ENCODE measurements around the gene DDC. TPM values are rescaled to one million over a fixed set of nuclear protein-coding genes. Genes with fewer than 3 reads are reported as not detected.

Gene DDC
- total RNA-seq, 5 donors from 2014 or later (not counting 1 experiment from before 2014, with no cell fraction given), result not detected

DNA sequence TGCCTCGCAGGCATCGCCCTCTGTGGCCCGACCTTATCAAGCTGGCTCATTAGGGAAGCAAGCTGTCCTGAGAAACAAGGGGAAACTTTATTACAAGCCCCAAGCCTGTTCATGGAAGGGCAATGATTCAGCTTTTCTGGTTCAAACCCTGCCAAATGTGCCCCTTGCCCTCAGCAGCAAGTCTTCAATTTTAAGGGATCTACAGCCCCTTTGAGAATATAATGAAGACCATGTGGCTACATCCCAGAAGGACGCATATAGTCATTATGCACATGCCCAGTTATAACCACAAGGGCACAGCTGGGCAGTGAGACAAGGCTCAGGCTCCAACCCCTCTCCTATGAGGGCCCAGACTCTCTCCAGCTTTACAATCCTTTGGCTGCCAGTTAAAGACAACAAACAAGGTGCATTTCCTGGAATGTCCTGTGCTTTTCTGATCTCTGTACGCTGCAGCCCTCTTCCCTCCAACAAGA is 56.7 kb downstream of the DDC start:
- Histone ChIP-seq H3K27me3 (replicated peaks in 1 of 2; ENCODE audit: control insufficient read depth in 2 of 2, extremely low read depth in 1 of 2, insufficient read depth in 2 of 2, low read length in 1 of 2) (peaks cover 0 to 15% of the 10 kb centered on the region in 2 experiments), H3K36me3 (ENCODE audit: control insufficient read depth in 2 of 2, extremely low read depth in 1 of 2, insufficient read depth in 1 of 2, low read length in 1 of 2) (no peaks in the 10 kb centered on the region), H3K27ac (ENCODE audit: low read length) (no peak overlapping the region), H3K9me3 (no peaks in the 10 kb centered on the region), H3K4me3 (ENCODE audit: control insufficient read depth in 1 of 2, extremely low read depth in 1 of 2, low read length in 1 of 2) (no peak overlapping the region), H3K4me1 (ENCODE audit: control insufficient read depth in 1 of 2, extremely low read depth in 1 of 2, insufficient read depth in 2 of 2, low read length in 2 of 2) (no peaks in the 10 kb centered on the region)
- DNase-seq (no peak), ATAC-seq (replicated peaks in 1 of 4) (no peak)
- Mint-ChIP-seq H3K27ac (no peak overlapping the region), H3K4me3 (no peak overlapping the region), H3K9me3 (no peaks in the 10 kb centered on the region), H3K36me3 (no peaks in the 10 kb centered on the region), H3K27me3 (peaks cover 12 to 23% of the 10 kb centered on the region in 2 donors), H3K4me1 (peaks cover 0 to 4% (median 0%) of the 10 kb centered on the region in 3 donors)
- CTCF ChIA-PET, result no interaction called here
- WGBS (ENCODE audit: insufficient coverage), result 77% methylated on average over 2 of the region's 5 CpGs
- POLR2A ChIA-PET, result no interaction called here

DNA sequence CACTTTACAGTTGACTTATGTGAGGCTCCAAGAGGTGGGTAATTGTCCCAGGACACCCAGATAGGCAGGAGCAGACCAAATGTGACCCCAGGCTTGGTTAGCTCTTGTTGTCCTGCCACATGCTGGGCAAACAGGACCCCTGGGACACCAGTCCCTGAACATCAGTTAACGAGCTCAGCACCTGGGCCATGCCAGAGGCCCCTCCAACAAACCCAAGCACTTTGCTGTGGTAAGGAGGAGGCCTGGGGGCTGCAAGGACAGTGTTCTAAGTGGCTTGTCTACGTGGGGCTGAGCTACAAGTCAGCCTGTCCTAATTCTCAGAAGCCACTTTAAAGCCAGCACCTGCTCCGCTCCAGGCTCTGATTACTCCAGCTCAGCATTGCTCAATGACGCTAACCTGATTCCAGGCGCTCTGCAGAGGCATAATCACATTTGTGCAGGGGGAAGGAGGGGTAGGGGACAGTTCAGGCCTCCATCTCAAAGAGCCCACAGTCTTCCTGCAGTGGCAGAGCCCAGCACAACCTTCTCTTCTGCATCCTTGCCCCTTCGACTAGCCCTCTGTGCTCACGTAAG is 57.2 kb downstream of the DDC start:
- no peak overlapping the region for H3K27ac Mint-ChIP-seq
- H3K9me3 Mint-ChIP-seq, result no peaks in the 10 kb centered on the region
- ChIA-PET POLR2A (no interaction called here), CTCF (interaction anchor here in 1 of 2 donors (0.6 kb wide), 1 partner anchor 55 kb away, joined by 3 read pairs; no protein-coding TSS in a partner anchor)
- H3K4me1 Mint-ChIP-seq, result peaks cover 0 to 4% (median 0%) of the 10 kb centered on the region in 3 donors
- no peak overlapping the region for H3K4me3 ChIP-seq (ENCODE audit: control insufficient read depth in 1 of 2, extremely low read depth in 1 of 2, low read length in 1 of 2)
- no peak overlapping the region for H3K4me3 Mint-ChIP-seq
- WGBS (ENCODE audit: insufficient coverage), result 93% methylated on average over 2 of the region's 7 CpGs
- no peak for DNase-seq
- ATAC-seq (replicated peaks in 1 of 4), result no peak
- H3K27me3 Mint-ChIP-seq, result peaks cover 9 to 19% of the 10 kb centered on the region in 2 donors
- H3K36me3 ChIP-seq (ENCODE audit: control insufficient read depth in 2 of 2, extremely low read depth in 1 of 2, insufficient read depth in 1 of 2, low read length in 1 of 2), result no peaks in the 10 kb centered on the region
- H3K4me1 ChIP-seq (ENCODE audit: control insufficient read depth in 1 of 2, extremely low read depth in 1 of 2, insufficient read depth in 2 of 2, low read length in 2 of 2), result no peaks in the 10 kb centered on the region
- no peaks in the 10 kb centered on the region for H3K36me3 Mint-ChIP-seq
- no peak overlapping the region for H3K27ac ChIP-seq (ENCODE audit: low read length)
- no peaks in the 10 kb centered on the region for H3K9me3 ChIP-seq
- H3K27me3 ChIP-seq (replicated peaks in 1 of 2; ENCODE audit: control insufficient read depth in 2 of 2, extremely low read depth in 1 of 2, insufficient read depth in 2 of 2, low read length in 1 of 2), result peaks cover 0 to 11% of the 10 kb centered on the region in 2 experiments

DNA sequence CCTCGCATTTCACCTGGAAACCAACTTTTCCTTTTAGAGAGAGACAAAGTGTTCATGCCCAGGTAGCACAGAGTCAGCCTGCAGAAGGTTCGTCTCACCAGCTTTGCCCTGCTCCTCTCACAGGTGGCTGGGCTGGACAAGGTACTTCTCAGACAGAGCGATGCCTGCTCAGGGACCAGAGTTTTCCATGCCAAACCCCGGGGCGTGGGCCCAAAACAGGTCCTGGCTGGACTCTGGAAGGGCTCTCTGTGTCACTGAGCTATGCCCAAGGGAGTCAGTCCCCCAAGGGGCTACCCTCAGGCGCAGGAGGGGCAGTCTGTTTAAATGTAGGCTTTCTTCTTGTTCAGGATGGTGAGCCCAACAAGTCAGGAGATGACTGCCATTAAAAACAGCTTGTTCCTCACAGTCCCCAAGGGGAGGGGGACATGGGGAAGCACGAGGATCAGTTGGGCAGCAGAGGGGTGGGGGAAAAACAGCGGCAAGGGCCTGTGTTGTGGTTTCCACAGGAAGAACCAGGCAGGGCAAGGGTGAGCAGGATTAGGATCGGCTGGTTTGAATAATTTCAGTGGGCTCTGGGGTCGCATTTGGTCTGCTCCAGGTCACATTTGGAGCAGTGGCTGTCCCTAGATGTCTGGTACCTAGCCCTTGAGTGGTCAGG is 59.5 kb downstream of the DDC start:
- Histone ChIP-seq H3K4me1 (ENCODE audit: control insufficient read depth in 1 of 2, extremely low read depth in 1 of 2, insufficient read depth in 2 of 2, low read length in 2 of 2) (no peaks in the 10 kb centered on the region), H3K36me3 (ENCODE audit: control insufficient read depth in 2 of 2, extremely low read depth in 1 of 2, insufficient read depth in 1 of 2, low read length in 1 of 2) (no peaks in the 10 kb centered on the region), H3K4me3 (ENCODE audit: control insufficient read depth in 1 of 2, extremely low read depth in 1 of 2, low read length in 1 of 2) (no peak overlapping the region), H3K27ac (ENCODE audit: low read length) (no peak overlapping the region), H3K9me3 (no peaks in the 10 kb centered on the region), H3K27me3 (replicated peaks in 1 of 2; ENCODE audit: control insufficient read depth in 2 of 2, extremely low read depth in 1 of 2, insufficient read depth in 2 of 2, low read length in 1 of 2) (peaks cover 0 to 18% of the 10 kb centered on the region in 2 experiments)
- 45% methylated on average over 9 of the region's 10 CpGs for WGBS (ENCODE audit: insufficient coverage)
- CTCF ChIA-PET, result no interaction called here
- POLR2A ChIA-PET, result no interaction called here
- Mint-ChIP-seq H3K4me3 (no peak overlapping the region), H3K36me3 (no peaks in the 10 kb centered on the region), H3K27ac (no peak overlapping the region), H3K27me3 (peaks cover 4 to 13% of the 10 kb centered on the region in 2 donors), H3K4me1 (peaks cover 0 to 4% (median 0%) of the 10 kb centered on the region in 3 donors), H3K9me3 (no peaks in the 10 kb centered on the region)
- DNase-seq (no peak), ATAC-seq (replicated peaks in 1 of 4) (no peak)

DNA sequence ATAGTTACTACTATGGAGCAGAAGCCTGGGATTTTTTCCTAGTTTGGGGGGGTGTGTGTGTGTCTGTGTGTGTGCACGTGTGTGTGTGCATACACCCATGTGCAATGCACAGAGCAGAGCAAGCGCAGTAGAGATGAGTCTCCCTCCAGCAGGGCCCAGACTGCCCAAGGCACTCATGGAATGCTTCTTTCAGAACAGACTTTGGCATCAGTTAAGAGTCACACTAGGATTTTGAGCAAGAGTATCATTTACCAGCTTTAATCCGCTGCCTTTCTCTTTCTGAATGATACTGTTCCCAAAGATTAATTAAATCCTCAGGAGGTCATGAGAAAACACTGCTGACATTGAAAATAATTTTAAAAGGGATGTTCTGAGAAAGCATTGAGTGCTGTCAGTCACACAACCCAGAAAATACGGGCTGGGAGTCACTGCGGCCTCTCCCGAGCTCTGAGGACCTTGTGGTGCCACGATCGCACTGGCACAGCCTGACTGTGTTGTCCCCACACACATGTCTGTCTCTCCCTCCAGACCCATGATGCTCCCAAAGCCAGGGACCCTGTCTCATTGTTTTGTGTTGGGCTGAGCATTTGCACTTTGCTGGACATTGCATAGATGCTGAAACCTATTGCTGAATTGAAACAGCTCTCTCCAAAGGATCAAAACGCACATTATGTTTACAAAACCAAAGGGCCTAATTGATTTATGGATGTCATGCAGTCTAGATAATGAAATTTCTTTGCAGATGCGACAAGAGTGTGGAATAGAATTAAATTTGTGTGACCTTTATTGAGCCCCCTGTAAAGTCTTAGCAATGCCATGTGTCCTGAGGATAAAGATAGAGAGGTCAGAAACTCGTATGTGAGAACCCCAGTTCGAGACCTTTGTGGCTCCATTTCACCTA is 60.3 kb downstream of the DDC start:
- no peak overlapping the region for H3K27ac ChIP-seq (ENCODE audit: low read length)
- no peaks in the 10 kb centered on the region for H3K36me3 ChIP-seq (ENCODE audit: control insufficient read depth in 2 of 2, extremely low read depth in 1 of 2, insufficient read depth in 1 of 2, low read length in 1 of 2)
- no peak for ATAC-seq (replicated peaks in 1 of 4)
- H3K36me3 Mint-ChIP-seq, result no peaks in the 10 kb centered on the region
- CTCF ChIA-PET, result no interaction called here
- no peaks in the 10 kb centered on the region for H3K9me3 ChIP-seq
- POLR2A ChIA-PET, result no interaction called here
- H3K27ac Mint-ChIP-seq, result no peak overlapping the region
- no peaks in the 10 kb centered on the region for H3K4me1 ChIP-seq (ENCODE audit: control insufficient read depth in 1 of 2, extremely low read depth in 1 of 2, insufficient read depth in 2 of 2, low read length in 2 of 2)
- peaks cover 0 to 4% (median 0%) of the 10 kb centered on the region in 3 donors for H3K4me1 Mint-ChIP-seq
- peaks cover 4 to 13% of the 10 kb centered on the region in 2 donors for H3K27me3 Mint-ChIP-seq
- H3K27me3 ChIP-seq (replicated peaks in 1 of 2; ENCODE audit: control insufficient read depth in 2 of 2, extremely low read depth in 1 of 2, insufficient read depth in 2 of 2, low read length in 1 of 2), result peaks cover 0 to 21% of the 10 kb centered on the region in 2 experiments
- no peak for DNase-seq
- no peak overlapping the region for H3K4me3 ChIP-seq (ENCODE audit: control insufficient read depth in 1 of 2, extremely low read depth in 1 of 2, low read length in 1 of 2)
- H3K9me3 Mint-ChIP-seq, result no peaks in the 10 kb centered on the region
- 88% methylated on average over 8 of the region's 12 CpGs for WGBS (ENCODE audit: insufficient coverage)
- no peak overlapping the region for H3K4me3 Mint-ChIP-seq

DNA sequence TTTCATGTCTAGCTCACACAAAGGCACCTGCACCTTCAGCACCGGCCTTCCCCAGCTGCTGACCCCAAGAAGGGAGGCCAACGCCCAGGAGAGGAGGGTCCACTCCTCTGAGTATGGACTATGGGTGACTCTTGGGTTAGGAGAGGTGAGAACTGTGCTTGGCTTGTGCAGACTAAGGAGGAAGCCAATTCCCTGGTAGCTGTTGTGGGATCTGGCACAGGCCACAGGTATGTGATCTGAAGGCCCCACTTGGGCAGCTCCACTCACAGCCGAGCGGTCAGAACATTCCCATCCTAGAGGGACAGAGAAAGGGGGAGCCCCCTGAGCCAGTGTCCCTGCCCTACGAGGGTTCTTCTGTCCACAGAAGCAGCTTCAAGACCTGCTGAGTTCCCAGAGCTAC is 62.3 kb downstream of the DDC start:
- CTCF ChIA-PET, result interaction anchor here in 1 of 2 donors (0.6 kb wide), 1 partner anchor 283 kb away, joined by 4 read pairs; no protein-coding TSS in a partner anchor
- WGBS (ENCODE audit: insufficient coverage), result 68% methylated on average over 2 of the region's 5 CpGs
- POLR2A ChIA-PET, result no interaction called here

DNA sequence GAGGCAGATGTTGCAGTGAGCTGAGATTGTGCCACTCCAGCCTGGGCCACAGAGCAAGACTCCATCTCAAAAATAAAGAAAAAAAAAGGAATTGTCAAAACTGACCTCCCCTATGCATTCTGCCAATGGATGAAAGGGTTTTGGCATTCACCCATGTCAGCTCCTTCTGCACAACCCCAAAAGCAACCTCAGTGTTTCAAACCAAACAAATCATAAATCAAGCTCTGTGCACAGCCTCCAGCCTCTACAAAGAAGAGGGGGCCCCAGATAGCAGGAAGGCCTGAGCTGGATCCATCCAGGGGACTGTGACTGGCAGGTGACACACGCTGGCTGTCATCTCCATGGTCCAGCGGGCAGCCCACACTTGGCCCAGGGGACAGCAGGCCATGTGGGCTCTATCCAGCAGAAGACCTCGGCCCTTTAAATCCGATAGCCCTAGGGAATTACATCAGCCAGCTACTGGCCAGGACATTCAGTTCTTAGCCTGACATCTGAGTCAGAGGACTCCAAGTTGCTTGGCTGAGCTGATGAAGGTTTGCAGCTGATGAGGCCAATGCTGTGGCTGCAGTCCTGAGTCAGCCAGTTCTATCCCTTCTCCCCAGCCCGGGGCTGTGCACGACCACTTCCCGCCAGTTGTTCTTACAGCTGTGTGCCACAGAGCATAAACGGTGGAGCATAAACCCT is 63.1 kb downstream of the DDC start:
- H3K27me3 ChIP-seq (replicated peaks in 1 of 2; ENCODE audit: control insufficient read depth in 2 of 2, extremely low read depth in 1 of 2, insufficient read depth in 2 of 2, low read length in 1 of 2), result peaks cover 0 to 27% of the 10 kb centered on the region in 2 experiments
- no peaks in the 10 kb centered on the region for H3K36me3 Mint-ChIP-seq
- WGBS (ENCODE audit: insufficient coverage), result 72% methylated on average over 8 of the region's 8 CpGs
- CTCF ChIA-PET, result no interaction called here
- no peak overlapping the region for H3K4me3 ChIP-seq (ENCODE audit: control insufficient read depth in 1 of 2, extremely low read depth in 1 of 2, low read length in 1 of 2)
- no peaks in the 10 kb centered on the region for H3K4me1 ChIP-seq (ENCODE audit: control insufficient read depth in 1 of 2, extremely low read depth in 1 of 2, insufficient read depth in 2 of 2, low read length in 2 of 2)
- no peak overlapping the region for H3K27ac Mint-ChIP-seq
- no peaks in the 10 kb centered on the region for H3K36me3 ChIP-seq (ENCODE audit: control insufficient read depth in 2 of 2, extremely low read depth in 1 of 2, insufficient read depth in 1 of 2, low read length in 1 of 2)
- H3K4me3 Mint-ChIP-seq, result no peak overlapping the region
- peaks cover 16% of the 10 kb centered on the region in 2 donors for H3K27me3 Mint-ChIP-seq
- no peaks in the 10 kb centered on the region for H3K9me3 ChIP-seq
- POLR2A ChIA-PET, result no interaction called here
- H3K4me1 Mint-ChIP-seq, result peaks cover 0 to 4% (median 0%) of the 10 kb centered on the region in 3 donors
- DNase-seq (no peak), ATAC-seq (replicated peaks in 1 of 4) (no peak)
- no peaks in the 10 kb centered on the region for H3K9me3 Mint-ChIP-seq
- H3K27ac ChIP-seq (ENCODE audit: low read length), result no peak overlapping the region

More for the DNA sequence above, 62.3 kb downstream of the DDC start:
- DNase-seq (no peak), ATAC-seq (replicated peaks in 1 of 4) (no peak)
- H3K9me3 Mint-ChIP-seq, result no peaks in the 10 kb centered on the region
- H3K4me3 Mint-ChIP-seq, result no peak overlapping the region
- no peak overlapping the region for H3K27ac Mint-ChIP-seq
- H3K36me3 ChIP-seq (ENCODE audit: control insufficient read depth in 2 of 2, extremely low read depth in 1 of 2, insufficient read depth in 1 of 2, low read length in 1 of 2), result no peaks in the 10 kb centered on the region
- H3K9me3 ChIP-seq, result no peaks in the 10 kb centered on the region
- peaks cover 0 to 26% of the 10 kb centered on the region in 2 experiments for H3K27me3 ChIP-seq (replicated peaks in 1 of 2; ENCODE audit: control insufficient read depth in 2 of 2, extremely low read depth in 1 of 2, insufficient read depth in 2 of 2, low read length in 1 of 2)
- peaks cover 11 to 12% of the 10 kb centered on the region in 2 donors for H3K27me3 Mint-ChIP-seq
- no peak overlapping the region for H3K4me3 ChIP-seq (ENCODE audit: control insufficient read depth in 1 of 2, extremely low read depth in 1 of 2, low read length in 1 of 2)
- no peak overlapping the region for H3K27ac ChIP-seq (ENCODE audit: low read length)
- H3K36me3 Mint-ChIP-seq, result no peaks in the 10 kb centered on the region
- peaks cover 0 to 4% (median 0%) of the 10 kb centered on the region in 3 donors for H3K4me1 Mint-ChIP-seq
- H3K4me1 ChIP-seq (ENCODE audit: control insufficient read depth in 1 of 2, extremely low read depth in 1 of 2, insufficient read depth in 2 of 2, low read length in 2 of 2), result no peaks in the 10 kb centered on the region

All from T-cell (primary cell).